ENCODE data around the gene RNF17.
"Not testable (repeated sequence)": the region's sequence is repeated elsewhere in the genome, so short reads cannot be mapped to it uniquely, and the experiment has no call there.

The RNF17 gene

DNA sequence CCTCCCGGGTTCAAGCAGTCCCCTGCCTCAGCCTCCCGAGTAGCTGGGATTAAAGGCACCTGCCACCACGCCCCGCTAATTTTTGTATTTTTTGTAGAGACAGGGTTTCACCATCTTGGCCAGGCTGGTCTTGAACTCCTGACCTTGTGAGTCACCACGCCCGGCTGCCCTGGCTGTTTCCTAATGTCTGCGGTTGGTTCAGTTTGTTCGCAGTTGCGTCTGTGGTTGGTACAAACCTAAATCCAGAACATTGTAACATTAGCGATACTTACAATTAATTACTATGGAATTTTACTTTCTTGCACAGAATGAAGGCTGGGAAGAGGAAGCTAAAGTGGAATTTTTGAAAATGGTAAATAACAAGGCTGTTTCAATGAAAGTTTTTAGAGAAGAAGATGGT lies 38.1 kb downstream of the RNF17 start:
- no peak overlapping the region for H3K27ac ChIP-seq (ENCODE audit: low read depth in 2 of 2, low read length in 2 of 2)
- no peaks in the 10 kb centered on the region for H3K4me1 ChIP-seq (ENCODE audit: control insufficient read depth in 2 of 2, insufficient read depth in 2 of 2, low read length in 2 of 2)
- H3K4me3 ChIP-seq (ENCODE audit: low read length in 2 of 2): no peak overlapping the region
- H3K9me3 ChIP-seq (ENCODE audit: control insufficient read depth in 2 of 2, low read length in 2 of 2): no peaks in the 10 kb centered on the region
- no peak overlapping the region for H3K9ac ChIP-seq (ENCODE audit: low read depth in 1 of 2, low read length in 2 of 2)
- H3K27me3 ChIP-seq (ENCODE audit: control insufficient read depth in 2 of 2, insufficient read depth in 2 of 2, low read length in 2 of 2): no peaks in the 10 kb centered on the region
- H3K36me3 ChIP-seq (ENCODE audit: control insufficient read depth in 2 of 2, insufficient read depth in 2 of 2, low read length in 2 of 2): no peaks in the 10 kb centered on the region

DNA sequence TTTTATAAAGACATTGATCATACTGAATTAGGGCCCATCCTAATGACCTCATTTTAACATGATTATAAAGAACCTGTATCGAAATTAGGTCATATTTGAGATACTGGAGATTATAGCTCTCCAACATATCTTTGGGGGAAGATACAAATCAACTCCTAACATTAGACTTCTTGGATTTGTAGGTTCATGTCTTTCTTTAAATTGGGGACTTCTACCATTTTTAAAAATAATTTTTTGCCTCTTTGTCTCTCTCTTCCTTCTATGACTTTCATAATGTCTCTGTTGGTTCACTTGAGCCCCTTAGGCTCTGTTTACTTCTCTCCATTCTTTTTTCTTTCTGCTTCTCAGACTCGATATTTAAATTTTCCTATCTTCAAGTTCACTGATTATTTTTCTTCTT lies 57.2 kb downstream of the RNF17 start:
- H3K9me3 ChIP-seq (ENCODE audit: control insufficient read depth in 2 of 2, low read length in 2 of 2): no peaks in the 10 kb centered on the region
- no peak overlapping the region for H3K4me3 ChIP-seq (ENCODE audit: low read length in 2 of 2)
- no peaks in the 10 kb centered on the region for H3K36me3 ChIP-seq (ENCODE audit: control insufficient read depth in 2 of 2, insufficient read depth in 2 of 2, low read length in 2 of 2)
- no peaks in the 10 kb centered on the region for H3K4me1 ChIP-seq (ENCODE audit: control insufficient read depth in 2 of 2, insufficient read depth in 2 of 2, low read length in 2 of 2)
- H3K27me3 ChIP-seq (ENCODE audit: control insufficient read depth in 2 of 2, insufficient read depth in 2 of 2, low read length in 2 of 2): no peaks in the 10 kb centered on the region
- H3K27ac ChIP-seq (ENCODE audit: low read depth in 2 of 2, low read length in 2 of 2): no peak overlapping the region
- H3K9ac ChIP-seq (ENCODE audit: low read depth in 1 of 2, low read length in 2 of 2): no peak overlapping the region

DNA sequence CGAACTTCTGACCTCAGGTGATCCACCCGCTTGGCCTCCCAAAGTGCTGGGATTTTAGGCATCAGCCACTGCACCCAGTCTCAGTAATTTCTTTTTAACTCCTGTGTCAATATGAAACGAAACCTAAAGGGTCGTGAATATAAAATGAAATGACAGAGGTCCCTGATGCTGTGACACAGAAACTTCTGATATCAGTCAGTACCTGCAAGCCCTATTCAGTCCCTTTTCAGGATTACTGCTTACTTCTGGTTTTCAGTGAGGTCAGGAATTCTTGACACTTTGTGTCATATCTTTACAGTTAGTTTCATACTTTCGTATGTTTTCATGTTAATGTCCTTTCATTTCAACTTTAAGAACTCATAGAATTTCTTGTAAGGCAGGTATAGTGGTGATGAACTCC lies 58.7 kb downstream of the RNF17 start:
- Histone ChIP-seq H3K4me3 (ENCODE audit: low read length in 2 of 2) (no peak overlapping the region), H3K36me3 (ENCODE audit: control insufficient read depth in 2 of 2, insufficient read depth in 2 of 2, low read length in 2 of 2) (no peaks in the 10 kb centered on the region), H3K9me3 (ENCODE audit: control insufficient read depth in 2 of 2, low read length in 2 of 2) (no peaks in the 10 kb centered on the region), H3K27me3 (ENCODE audit: control insufficient read depth in 2 of 2, insufficient read depth in 2 of 2, low read length in 2 of 2) (no peaks in the 10 kb centered on the region), H3K9ac (ENCODE audit: low read depth in 1 of 2, low read length in 2 of 2) (no peak overlapping the region), H3K4me1 (ENCODE audit: control insufficient read depth in 2 of 2, insufficient read depth in 2 of 2, low read length in 2 of 2) (no peaks in the 10 kb centered on the region), H3K27ac (ENCODE audit: low read depth in 2 of 2, low read length in 2 of 2) (no peak overlapping the region)

DNA sequence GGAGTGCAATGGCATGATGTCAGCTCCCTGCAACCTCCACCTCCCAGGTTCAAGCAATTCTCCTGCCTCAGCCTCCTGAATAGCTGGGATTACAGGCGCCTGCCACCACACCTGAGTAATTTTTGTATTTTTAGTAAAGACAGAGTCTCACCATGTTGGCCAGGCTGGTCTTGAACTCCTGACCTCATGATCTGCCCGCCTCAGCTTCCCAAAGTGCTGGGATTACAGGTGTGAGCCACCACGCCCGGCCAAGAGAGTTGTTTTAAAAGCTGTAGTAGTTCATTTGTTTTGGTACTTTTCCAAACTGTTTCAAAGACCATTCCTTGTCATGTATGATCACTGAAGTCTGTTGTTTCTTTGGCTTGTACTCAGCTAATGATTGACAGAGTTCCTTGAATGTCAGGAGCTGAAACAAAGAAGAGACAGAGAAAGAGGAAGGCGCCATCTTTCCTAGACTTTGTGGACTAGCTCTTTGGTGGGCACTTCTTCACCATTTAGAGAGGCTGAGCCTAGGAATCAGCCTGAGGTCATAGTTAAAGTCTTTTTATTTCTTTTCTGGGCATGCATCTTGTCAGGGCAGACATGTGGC lies 59.2 kb downstream of the RNF17 start:
- not testable (repeated sequence) for H3K9ac ChIP-seq (ENCODE audit: low read depth in 1 of 2, low read length in 2 of 2); H3K27ac ChIP-seq (ENCODE audit: low read depth in 2 of 2, low read length in 2 of 2); H3K4me1 ChIP-seq (ENCODE audit: control insufficient read depth in 2 of 2, insufficient read depth in 2 of 2, low read length in 2 of 2); H3K27me3 ChIP-seq (ENCODE audit: control insufficient read depth in 2 of 2, insufficient read depth in 2 of 2, low read length in 2 of 2); H3K4me3 ChIP-seq (ENCODE audit: low read length in 2 of 2); H3K36me3 ChIP-seq (ENCODE audit: control insufficient read depth in 2 of 2, insufficient read depth in 2 of 2, low read length in 2 of 2); H3K9me3 ChIP-seq (ENCODE audit: control insufficient read depth in 2 of 2, low read length in 2 of 2)

DNA sequence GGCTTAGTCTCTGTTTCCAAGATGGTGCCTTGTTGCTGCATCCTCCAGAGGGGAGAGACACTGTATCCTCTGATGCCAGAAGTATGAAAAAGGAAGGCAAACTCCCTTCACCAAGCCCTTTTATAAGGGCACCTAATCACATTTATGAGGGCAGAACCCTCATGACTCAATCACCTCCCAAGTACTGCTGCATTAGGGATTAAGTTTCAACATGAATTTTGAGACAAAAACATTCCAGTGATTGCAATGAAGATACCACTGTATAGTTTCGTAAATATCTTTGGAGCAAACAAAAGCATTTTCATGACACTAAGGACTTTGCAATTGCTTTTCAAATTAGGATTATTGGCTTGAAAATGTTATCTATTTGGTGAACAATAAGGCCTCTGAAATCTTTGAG lies 63.8 kb downstream of the RNF17 start:
- Histone ChIP-seq H3K9ac (ENCODE audit: low read depth in 1 of 2, low read length in 2 of 2) (no peak overlapping the region), H3K27me3 (ENCODE audit: control insufficient read depth in 2 of 2, insufficient read depth in 2 of 2, low read length in 2 of 2) (peaks cover 0 to 2% of the 10 kb centered on the region in 2 donors), H3K27ac (ENCODE audit: low read depth in 2 of 2, low read length in 2 of 2) (no peak overlapping the region), H3K4me3 (ENCODE audit: low read length in 2 of 2) (no peak overlapping the region), H3K4me1 (ENCODE audit: control insufficient read depth in 2 of 2, insufficient read depth in 2 of 2, low read length in 2 of 2) (no peaks in the 10 kb centered on the region), H3K36me3 (ENCODE audit: control insufficient read depth in 2 of 2, insufficient read depth in 2 of 2, low read length in 2 of 2) (no peaks in the 10 kb centered on the region), H3K9me3 (ENCODE audit: control insufficient read depth in 2 of 2, low read length in 2 of 2) (no peaks in the 10 kb centered on the region)

DNA sequence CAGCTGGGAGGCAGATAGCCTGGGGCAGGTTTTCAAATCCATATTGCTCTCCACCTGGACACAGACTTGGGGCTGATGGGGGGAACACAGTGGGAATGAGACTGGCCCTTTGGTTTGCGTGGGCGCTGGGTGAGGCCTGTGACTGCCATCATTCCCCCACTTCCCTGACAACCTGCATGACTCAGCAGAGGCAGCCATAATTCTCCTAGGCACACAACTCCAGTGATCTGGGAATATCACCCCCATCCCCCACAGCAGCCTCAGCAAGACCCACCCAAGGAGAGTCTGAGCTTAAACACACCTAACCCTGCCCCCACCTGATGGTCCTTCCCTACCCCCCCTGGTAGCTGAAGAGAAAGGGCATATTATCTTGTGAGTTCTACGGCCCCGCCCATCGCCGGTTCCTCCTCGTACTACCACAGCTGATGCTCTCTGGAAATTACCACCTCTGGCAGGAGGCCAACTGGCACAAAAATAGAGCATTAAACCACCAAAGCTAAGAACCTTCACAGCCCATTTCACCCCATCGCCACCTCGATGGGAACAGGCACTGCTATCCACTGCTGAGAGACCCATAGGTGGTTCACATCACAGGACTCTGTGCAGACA lies 71.0 kb downstream of the RNF17 start:
- H3K36me3 ChIP-seq (ENCODE audit: control insufficient read depth in 2 of 2, insufficient read depth in 2 of 2, low read length in 2 of 2): no peaks in the 10 kb centered on the region
- H3K27me3 ChIP-seq (ENCODE audit: control insufficient read depth in 2 of 2, insufficient read depth in 2 of 2, low read length in 2 of 2): no peaks in the 10 kb centered on the region
- no peak overlapping the region for H3K4me3 ChIP-seq (ENCODE audit: low read length in 2 of 2)
- no peak overlapping the region for H3K9ac ChIP-seq (ENCODE audit: low read depth in 1 of 2, low read length in 2 of 2)
- H3K27ac ChIP-seq (ENCODE audit: low read depth in 2 of 2, low read length in 2 of 2): no peak overlapping the region
- H3K9me3 ChIP-seq (ENCODE audit: control insufficient read depth in 2 of 2, low read length in 2 of 2): no peaks in the 10 kb centered on the region
- no peaks in the 10 kb centered on the region for H3K4me1 ChIP-seq (ENCODE audit: control insufficient read depth in 2 of 2, insufficient read depth in 2 of 2, low read length in 2 of 2)

DNA sequence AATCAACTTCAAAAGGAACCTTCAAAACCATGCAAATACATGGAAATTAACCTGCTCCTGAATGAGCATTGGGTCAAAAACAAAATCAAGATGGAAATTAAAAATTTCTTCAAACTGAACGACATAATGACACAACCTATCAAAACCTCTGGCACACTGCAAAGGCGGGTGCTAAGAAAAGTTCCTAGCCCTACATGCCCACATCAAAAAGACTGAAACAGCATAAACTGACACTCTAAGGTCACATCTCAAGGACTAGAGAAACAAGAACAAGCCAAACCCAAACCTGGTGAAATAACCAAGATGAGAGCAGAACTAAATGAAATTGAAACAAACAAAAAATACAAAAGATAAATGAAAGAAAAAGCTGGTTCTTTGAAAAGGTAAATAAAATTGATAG lies 73.6 kb downstream of the RNF17 start:
- not testable (repeated sequence) for H3K27ac ChIP-seq (ENCODE audit: low read depth in 2 of 2, low read length in 2 of 2); H3K27me3 ChIP-seq (ENCODE audit: control insufficient read depth in 2 of 2, insufficient read depth in 2 of 2, low read length in 2 of 2); H3K36me3 ChIP-seq (ENCODE audit: control insufficient read depth in 2 of 2, insufficient read depth in 2 of 2, low read length in 2 of 2); H3K4me3 ChIP-seq (ENCODE audit: low read length in 2 of 2); H3K9ac ChIP-seq (ENCODE audit: low read depth in 1 of 2, low read length in 2 of 2); H3K9me3 ChIP-seq (ENCODE audit: control insufficient read depth in 2 of 2, low read length in 2 of 2); H3K4me1 ChIP-seq (ENCODE audit: control insufficient read depth in 2 of 2, insufficient read depth in 2 of 2, low read length in 2 of 2)

DNA sequence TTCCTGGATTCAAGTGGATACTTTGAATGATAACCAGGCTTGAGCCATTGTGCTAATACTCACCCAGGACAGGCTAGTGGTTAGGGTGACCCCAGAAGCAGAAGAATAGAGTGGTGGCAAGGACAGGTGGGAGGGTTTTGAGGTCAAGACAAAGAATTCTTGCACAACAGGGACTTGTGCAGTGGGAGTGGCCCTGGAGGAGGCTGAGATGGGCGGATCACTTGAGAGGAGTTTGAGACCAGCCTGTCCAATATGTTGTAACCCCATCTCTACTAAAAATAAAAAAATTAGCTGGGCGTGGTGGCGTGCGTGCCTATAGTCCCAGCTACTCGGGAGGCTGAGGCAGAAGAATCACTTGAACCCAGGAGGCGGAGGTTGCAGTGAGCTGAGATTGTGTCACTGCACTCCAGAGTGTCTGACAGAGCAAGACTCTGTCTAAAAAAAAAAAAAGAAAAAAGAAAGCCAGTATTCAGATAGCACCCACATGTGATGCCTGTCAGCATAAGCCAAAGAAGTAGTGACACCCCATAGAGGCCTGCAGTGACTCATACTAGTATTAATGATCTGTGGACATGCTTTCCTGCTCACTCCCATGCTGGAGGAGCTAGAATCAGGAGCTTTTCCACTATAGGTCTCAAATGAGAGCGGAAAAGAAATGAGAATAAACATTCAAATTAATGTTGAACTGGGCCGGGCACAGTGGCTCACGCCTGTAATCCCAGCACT lies 78.7 kb downstream of the RNF17 start:
- Histone ChIP-seq H3K4me1 (ENCODE audit: control insufficient read depth in 2 of 2, insufficient read depth in 2 of 2, low read length in 2 of 2) (no peaks in the 10 kb centered on the region), H3K9ac (ENCODE audit: low read depth in 1 of 2, low read length in 2 of 2) (no peak overlapping the region), H3K27ac (ENCODE audit: low read depth in 2 of 2, low read length in 2 of 2) (no peak overlapping the region), H3K27me3 (ENCODE audit: control insufficient read depth in 2 of 2, insufficient read depth in 2 of 2, low read length in 2 of 2) (peaks cover 0 to 2% of the 10 kb centered on the region in 2 donors), H3K4me3 (ENCODE audit: low read length in 2 of 2) (no peak overlapping the region), H3K9me3 (ENCODE audit: control insufficient read depth in 2 of 2, low read length in 2 of 2) (no peaks in the 10 kb centered on the region), H3K36me3 (ENCODE audit: control insufficient read depth in 2 of 2, insufficient read depth in 2 of 2, low read length in 2 of 2) (no peaks in the 10 kb centered on the region)

DNA sequence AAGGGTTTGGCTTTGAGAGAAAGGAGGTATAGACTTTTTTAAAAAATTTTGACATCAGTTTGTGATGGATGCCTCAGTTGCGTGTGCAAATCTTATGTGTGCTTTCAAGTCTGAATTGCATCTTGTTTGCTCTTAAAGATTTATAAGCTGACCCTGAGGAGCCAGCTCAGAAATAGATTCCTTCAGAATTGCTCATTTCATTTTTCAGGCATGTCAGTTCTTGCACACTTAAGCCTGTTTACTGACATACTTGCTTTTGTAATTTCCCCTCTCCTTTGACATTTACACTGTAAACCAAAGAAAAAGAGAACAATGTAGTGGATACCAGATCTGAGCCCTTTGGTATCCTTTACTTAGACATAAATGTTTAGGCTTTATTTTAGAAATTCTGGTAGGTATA lies 87.6 kb downstream of the RNF17 start:
- no peaks in the 10 kb centered on the region for H3K9me3 ChIP-seq (ENCODE audit: control insufficient read depth in 2 of 2, low read length in 2 of 2)
- no peaks in the 10 kb centered on the region for H3K4me1 ChIP-seq (ENCODE audit: control insufficient read depth in 2 of 2, insufficient read depth in 2 of 2, low read length in 2 of 2)
- H3K27ac ChIP-seq (ENCODE audit: low read depth in 2 of 2, low read length in 2 of 2): no peak overlapping the region
- no peaks in the 10 kb centered on the region for H3K27me3 ChIP-seq (ENCODE audit: control insufficient read depth in 2 of 2, insufficient read depth in 2 of 2, low read length in 2 of 2)
- no peak overlapping the region for H3K9ac ChIP-seq (ENCODE audit: low read depth in 1 of 2, low read length in 2 of 2)
- H3K36me3 ChIP-seq (ENCODE audit: control insufficient read depth in 2 of 2, insufficient read depth in 2 of 2, low read length in 2 of 2): no peaks in the 10 kb centered on the region
- no peak overlapping the region for H3K4me3 ChIP-seq (ENCODE audit: low read length in 2 of 2)

DNA sequence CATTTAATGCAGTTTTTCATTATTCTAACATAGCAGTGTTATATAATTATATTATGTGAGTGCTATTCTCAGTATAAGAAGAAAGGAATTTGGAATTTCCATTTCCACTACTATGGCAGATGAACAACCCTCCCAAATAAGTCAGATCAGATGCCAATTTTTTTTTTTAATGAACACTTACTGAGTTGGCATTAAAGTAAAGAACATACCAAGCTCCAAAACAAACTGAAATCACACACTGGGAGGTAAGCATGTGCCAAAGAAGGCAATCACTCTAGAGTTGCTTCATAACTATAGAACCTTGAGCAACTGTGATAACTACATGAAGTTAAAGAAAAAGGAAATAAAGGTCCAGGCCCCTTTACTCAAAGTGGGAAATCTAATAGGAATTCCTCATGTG lies 90.3 kb downstream of the RNF17 start:
- Histone ChIP-seq H3K27ac (ENCODE audit: low read depth in 2 of 2, low read length in 2 of 2) (no peak overlapping the region), H3K4me1 (ENCODE audit: control insufficient read depth in 2 of 2, insufficient read depth in 2 of 2, low read length in 2 of 2) (no peaks in the 10 kb centered on the region), H3K36me3 (ENCODE audit: control insufficient read depth in 2 of 2, insufficient read depth in 2 of 2, low read length in 2 of 2) (no peaks in the 10 kb centered on the region), H3K9ac (ENCODE audit: low read depth in 1 of 2, low read length in 2 of 2) (no peak overlapping the region), H3K4me3 (ENCODE audit: low read length in 2 of 2) (no peak overlapping the region), H3K27me3 (ENCODE audit: control insufficient read depth in 2 of 2, insufficient read depth in 2 of 2, low read length in 2 of 2) (no peaks in the 10 kb centered on the region), H3K9me3 (ENCODE audit: control insufficient read depth in 2 of 2, low read length in 2 of 2) (no peaks in the 10 kb centered on the region)

All from mucosa of rectum (tissue), 2 donors.